Activated CD4-positive, alpha-beta T cell treated with anti-CD3 and anti-CD28 coated beads, Interleukin-2, amount 10 ng/mL, durations not matched to agents 7 days and 5 days (primary cell): ENCODE results near the gene A2ML1. TPM values are rescaled to one million over a fixed set of nuclear protein-coding genes. Genes with fewer than 3 reads are reported as not detected.
"Not testable (repeated sequence)": the region's sequence is repeated elsewhere in the genome, so short reads cannot be mapped to it uniquely, and the experiment has no call there.

Source experiments
- CTCF ChIA-PET: fragments of 350-600 bp; sonication (Branson Sonifier 250); formaldehyde crosslinking; loops from one replicate; lab custom pipeline; 2021; ENCODE audit warnings: antibody characterized with exemption; lab: Charles Lee
- POLR2A ChIA-PET: fragments of 350-600 bp; sonication (Branson Sonifier 250); formaldehyde crosslinking; loops from one replicate; lab custom pipeline; 2021; ENCODE audit warnings: antibody characterized with exemption; lab: Charles Lee
- DNase-seq: peaks from one replicate; pipeline ENCODE4 v3.0.0-alpha.2; 2020
- H3K27ac Mint-ChIP-seq: one replicate; pipeline ENCODE4 v1.8.0; 2021; ENCODE audit warnings: mild to moderate bottlenecking, moderate library complexity, mixed read lengths
- H3K27me3 Mint-ChIP-seq: one replicate; pipeline ENCODE4 v1.8.0; 2021; ENCODE audit warnings: mixed read lengths
- H3K36me3 Mint-ChIP-seq: one replicate; pipeline ENCODE4 v1.8.0; 2021; ENCODE audit warnings: low read depth, mixed read lengths
- H3K4me1 Mint-ChIP-seq: one replicate; pipeline ENCODE4 v1.8.0; 2021; ENCODE audit warnings: mixed read lengths
- H3K4me3 Mint-ChIP-seq: one replicate; pipeline ENCODE4 v1.8.0; 2021; ENCODE audit warnings: mild to moderate bottlenecking, moderate library complexity, mixed read lengths
- H3K9me3 Mint-ChIP-seq: one replicate; pipeline ENCODE4 v1.8.0; 2021; ENCODE audit warnings: mixed read lengths
- total RNA-seq, 2 experiments: library from RNA; stranded (reverse); gene quantifications; one replicate each; pipeline ENCODE4 v1.2.3, GENCODE V29; 2021

A2ML1 gene
- total RNA-seq, 2 experiments from 2014 or later: not detected

GRCh38 chr12:8905546-8905945 is 83.1 kb downstream of the A2ML1 start:
- Mint-ChIP-seq H3K36me3 (no peaks in the 10 kb centered on the region), H3K9me3 (no peaks in the 10 kb centered on the region), H3K4me1 (peaks cover 9% of the 10 kb centered on the region), H3K27ac (no peak overlapping the region), H3K27me3 (peaks cover 8% of the 10 kb centered on the region), H3K4me3 (no peak overlapping the region)
- POLR2A ChIA-PET: no interaction called here
- CTCF ChIA-PET: no interaction called here
- no peak for DNase-seq

GRCh38 chr12:8906266-8907180 is 84.1 kb downstream of the A2ML1 start:
- CTCF ChIA-PET: interaction anchor here (1.1 kb wide), 1 partner anchor 16 kb away, joined by 7 read pairs; no protein-coding TSS in a partner anchor

GRCh38 chr12:8907513-8907912 is 85.1 kb downstream of the A2ML1 start:
- no peak for DNase-seq
- ChIA-PET POLR2A (no interaction called here), CTCF (no interaction called here)

More at GRCh38 chr12:8906266-8907180, 84.1 kb downstream of the A2ML1 start:
- POLR2A ChIA-PET: no interaction called here
- H3K4me3 Mint-ChIP-seq: no peak overlapping the region
- no peak overlapping the region for H3K27ac Mint-ChIP-seq
- no peaks in the 10 kb centered on the region for H3K36me3 Mint-ChIP-seq
- H3K9me3 Mint-ChIP-seq: no peaks in the 10 kb centered on the region
- H3K4me1 Mint-ChIP-seq: peaks cover 9% of the 10 kb centered on the region
- peaks cover 8% of the 10 kb centered on the region for H3K27me3 Mint-ChIP-seq
- DNase-seq: no peak

GRCh38 chr12:8909752-8910151 is 87.3 kb downstream of the A2ML1 start:
- peaks cover 22% of the 10 kb centered on the region for H3K4me1 Mint-ChIP-seq
- peaks cover 2% of the 10 kb centered on the region for H3K27me3 Mint-ChIP-seq
- no peaks in the 10 kb centered on the region for H3K9me3 Mint-ChIP-seq
- no peak for DNase-seq
- H3K27ac Mint-ChIP-seq: no peak overlapping the region
- CTCF ChIA-PET: no interaction called here
- no peaks in the 10 kb centered on the region for H3K36me3 Mint-ChIP-seq
- no peak overlapping the region for H3K4me3 Mint-ChIP-seq
- POLR2A ChIA-PET: no interaction called here

More at GRCh38 chr12:8907513-8907912, 85.1 kb downstream of the A2ML1 start:
- H3K27ac Mint-ChIP-seq: no peak overlapping the region
- no peaks in the 10 kb centered on the region for H3K36me3 Mint-ChIP-seq
- H3K4me1 Mint-ChIP-seq: peaks cover 9% of the 10 kb centered on the region
- peaks cover 8% of the 10 kb centered on the region for H3K27me3 Mint-ChIP-seq
- no peaks in the 10 kb centered on the region for H3K9me3 Mint-ChIP-seq
- H3K4me3 Mint-ChIP-seq: no peak overlapping the region

GRCh38 chr12:8911606-8912268 is 89.3 kb downstream of the A2ML1 start:
- POLR2A ChIA-PET: no interaction called here
- Mint-ChIP-seq H3K4me3 (no peak overlapping the region), H3K27ac (no peak overlapping the region), H3K27me3 (peaks cover 2% of the 10 kb centered on the region), H3K9me3 (no peaks in the 10 kb centered on the region), H3K36me3 (no peaks in the 10 kb centered on the region), H3K4me1 (peaks cover 20% of the 10 kb centered on the region)
- CTCF ChIA-PET: interaction anchor here (0.7 to 1.7 kb wide), 3 partner anchors 21 to 1798 kb away, joined by 3 to 9 read pairs (median 3); partner anchors contain the start of gene M6PR
- no peak for DNase-seq

- DNase-seq: peak; percentile 18
- Mint-ChIP-seq H3K4me3 (peak overlapping the region; percentile 3), H3K27me3 (peaks cover 2% of the 10 kb centered on the region), H3K36me3 (no peaks in the 10 kb centered on the region), H3K4me1 (peaks cover 14% of the 10 kb centered on the region), H3K27ac (no peak overlapping the region), H3K9me3 (no peaks in the 10 kb centered on the region)
- POLR2A ChIA-PET: no interaction called here
- CTCF ChIA-PET: interaction anchor here (0.6 to 1.7 kb wide), 3 partner anchors 22 to 168 kb away, joined by 3 to 9 read pairs (median 3); no protein-coding TSS in a partner anchor
Measured at GRCh38 chr12:8912914-8913313, 90.5 kb downstream of the A2ML1 start.

GRCh38 chr12:8913702-8914032 is 91.2 kb downstream of the A2ML1 start:
- CTCF ChIA-PET: interaction anchor here (1.4 kb wide), 1 partner anchor 25 kb away, joined by 3 read pairs; no protein-coding TSS in a partner anchor
- H3K27me3 Mint-ChIP-seq: peaks cover 2% of the 10 kb centered on the region
- peaks cover 14% of the 10 kb centered on the region for H3K4me1 Mint-ChIP-seq
- no peak for DNase-seq
- H3K36me3 Mint-ChIP-seq: peaks cover 2% of the 10 kb centered on the region
- POLR2A ChIA-PET: no interaction called here
- H3K27ac Mint-ChIP-seq: peak overlapping the region; percentile 87
- no peaks in the 10 kb centered on the region for H3K9me3 Mint-ChIP-seq
- peak overlapping the region; percentile 82 for H3K4me3 Mint-ChIP-seq

GRCh38 chr12:8914033-8914715 is 91.8 kb downstream of the A2ML1 start, which contains the start of gene PHC1:
Gene PHC1 (plus strand): TSS chr12:8914509. CDS start chr12:8917678, 3,169 bp downstream.
- Mint-ChIP-seq H3K27ac (peak within 1 kb of the TSS; percentile 87), H3K4me3 (peak within 1 kb of the TSS; percentile 82), H3K4me1 (peaks cover 14% of the 10 kb centered on the region)
- H3K27me3 Mint-ChIP-seq, POLR2A ChIA-PET, H3K9me3 Mint-ChIP-seq, H3K36me3 Mint-ChIP-seq: not testable (repeated sequence)
- CTCF ChIA-PET: interaction anchor here (0.6 to 1.4 kb wide), 2 partner anchors 25 to 35 kb away, joined by 3 read pairs; partner anchors contain the start of gene M6PR
- DNase-seq: peak; percentile 78

GRCh38 chr12:8914716-8915526 is 92.5 kb downstream of the A2ML1 start:
- Mint-ChIP-seq H3K4me1 (peaks cover 14% of the 10 kb centered on the region), H3K9me3 (no peaks in the 10 kb centered on the region), H3K4me3 (no peak overlapping the region), H3K36me3 (peaks cover 2% of the 10 kb centered on the region), H3K27me3 (peaks cover 2% of the 10 kb centered on the region), H3K27ac (no peak overlapping the region)
- peak; percentile 68 for DNase-seq
- CTCF ChIA-PET: interaction anchor here (0.6 to 1.4 kb wide), 2 partner anchors 24 to 35 kb away, joined by 3 read pairs; partner anchors contain the start of gene M6PR
- POLR2A ChIA-PET: no interaction called here

GRCh38 chr12:8916154-8916553 is 93.7 kb downstream of the A2ML1 start:
- Mint-ChIP-seq H3K9me3 (no peaks in the 10 kb centered on the region), H3K4me3 (no peak overlapping the region), H3K27me3 (peaks cover 2% of the 10 kb centered on the region), H3K4me1 (peaks cover 14% of the 10 kb centered on the region), H3K27ac (no peak overlapping the region), H3K36me3 (peaks cover 5% of the 10 kb centered on the region)
- ChIA-PET CTCF (no interaction called here), POLR2A (no interaction called here)
- DNase-seq: no peak

GRCh38 chr12:8917031-8917430 is 94.6 kb downstream of the A2ML1 start:
- no peak overlapping the region for H3K4me3 Mint-ChIP-seq
- H3K4me1 Mint-ChIP-seq: peaks cover 14% of the 10 kb centered on the region
- H3K27ac Mint-ChIP-seq: no peak overlapping the region
- H3K27me3 Mint-ChIP-seq: peaks cover 2% of the 10 kb centered on the region
- DNase-seq: no peak
- ChIA-PET POLR2A (no interaction called here), CTCF (no interaction called here)
- no peaks in the 10 kb centered on the region for H3K9me3 Mint-ChIP-seq
- peaks cover 7% of the 10 kb centered on the region for H3K36me3 Mint-ChIP-seq

GRCh38 chr12:8917751-8918150 is 95.3 kb downstream of the A2ML1 start:
- Mint-ChIP-seq H3K4me1 (peaks cover 13% of the 10 kb centered on the region), H3K27ac (no peak overlapping the region), H3K9me3 (no peaks in the 10 kb centered on the region), H3K36me3 (peaks cover 7% of the 10 kb centered on the region), H3K4me3 (no peak overlapping the region), H3K27me3 (peaks cover 2% of the 10 kb centered on the region)
- ChIA-PET POLR2A (no interaction called here), CTCF (no interaction called here)
- no peak for DNase-seq
